HG02610 (cell line): ENCODE data around the gene PLEKHG1.
A peak's percentile ranks its signal among the peaks of the same experiment; 100 is the strongest.

ENCODE experiments used
- ATAC-seq: cut with Tn5 transposase; IDR thresholded peaks from one replicate; pipeline ENCODE4 v1.9.1; 2021; ENCODE audit warnings: mild to moderate bottlenecking, moderate library complexity; ENCODE audit not compliant: unreplicated experiment

Gene PLEKHG1

DNA sequence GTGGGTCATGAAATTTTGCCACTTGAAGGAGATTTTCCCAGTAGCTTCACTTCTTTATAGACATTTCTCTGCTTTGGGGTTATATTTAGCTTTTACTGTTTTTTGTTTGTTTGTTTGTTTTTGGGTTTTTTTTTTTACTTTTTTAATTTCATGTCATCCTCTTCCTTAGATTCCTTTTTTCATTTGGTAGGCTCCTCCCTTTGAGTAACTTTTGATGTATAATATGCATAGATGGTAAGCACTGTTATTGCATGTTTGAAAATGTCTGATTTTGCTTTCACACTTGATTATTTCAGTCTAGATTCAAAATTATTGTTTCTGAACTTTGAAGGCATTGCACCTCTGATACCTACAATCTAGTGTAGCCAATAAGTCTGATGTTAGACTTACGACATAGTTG lies 37.6 kb downstream of the PLEKHG1 start:
- no peak for ATAC-seq

- no peak for ATAC-seq
Observed at GRCh38 chr6:150638267-150638666, 38.6 kb downstream of the PLEKHG1 start.

- ATAC-seq = no peak
Observed at GRCh38 chr6:150638765-150639164, 39.1 kb downstream of the PLEKHG1 start.

DNA sequence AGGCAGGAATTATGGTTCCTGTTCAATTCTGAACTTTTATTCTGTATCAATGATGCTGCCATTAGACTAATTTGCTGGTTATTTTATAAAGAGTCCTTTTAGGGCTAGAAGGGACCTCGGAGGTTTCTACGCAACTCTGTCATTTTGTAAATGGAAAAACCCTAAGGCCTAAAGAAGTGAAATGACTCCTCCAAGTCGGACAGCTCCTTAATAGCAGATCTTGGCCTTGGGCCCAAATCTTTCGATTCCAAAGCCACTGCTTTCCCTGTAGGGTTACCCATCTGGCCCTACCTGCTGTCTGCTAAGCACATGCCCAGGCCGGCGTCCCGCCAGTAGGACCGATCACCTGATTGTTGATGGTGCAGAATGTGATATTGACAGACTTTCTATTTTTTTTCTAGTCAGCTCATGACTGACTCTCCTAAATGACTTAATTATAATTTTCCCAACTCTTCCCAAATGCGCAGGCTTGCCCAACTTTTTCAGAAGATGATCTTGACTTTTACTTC lies 40.2 kb downstream of the PLEKHG1 start:
- no peak for ATAC-seq

GRCh38 chr6:150640556-150641209 lies 41.0 kb downstream of the PLEKHG1 start:
- peak; percentile 52 for ATAC-seq

DNA sequence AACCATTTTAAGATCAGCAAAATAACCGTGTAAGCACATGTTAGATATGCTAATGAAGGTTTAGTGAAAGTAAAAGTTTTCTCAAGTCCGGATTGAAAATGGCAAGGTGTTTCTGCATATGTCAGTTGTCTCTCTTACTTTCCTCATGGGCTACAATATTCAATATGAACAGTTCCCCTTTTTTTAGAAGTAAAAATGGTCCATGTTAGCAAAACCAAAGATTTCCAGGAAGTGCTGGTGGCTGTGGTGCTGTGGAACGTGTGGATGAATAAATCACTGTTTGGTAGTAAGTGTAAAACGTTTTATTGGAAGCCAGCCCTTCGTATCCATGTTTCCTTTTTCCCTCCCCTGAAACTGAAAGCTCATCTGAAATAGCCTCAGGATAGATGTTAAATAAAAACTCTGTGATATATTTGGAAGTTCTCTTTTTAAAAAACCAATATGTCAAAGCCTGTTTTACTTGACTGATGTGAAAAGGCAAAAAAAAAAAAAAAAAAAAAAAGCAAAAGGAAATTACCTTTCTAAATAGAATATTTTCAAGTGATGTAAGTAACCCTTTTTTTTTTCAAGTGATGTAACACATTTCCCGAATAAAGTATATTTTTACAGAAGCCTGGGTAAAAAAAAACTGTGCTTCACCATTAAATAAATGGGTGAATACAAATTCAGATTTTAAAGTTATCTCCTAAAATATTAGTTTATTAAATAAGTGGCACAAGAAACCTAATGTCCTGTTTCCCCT lies 41.9 kb downstream of the PLEKHG1 start:
- peak; percentile 43 for ATAC-seq

DNA sequence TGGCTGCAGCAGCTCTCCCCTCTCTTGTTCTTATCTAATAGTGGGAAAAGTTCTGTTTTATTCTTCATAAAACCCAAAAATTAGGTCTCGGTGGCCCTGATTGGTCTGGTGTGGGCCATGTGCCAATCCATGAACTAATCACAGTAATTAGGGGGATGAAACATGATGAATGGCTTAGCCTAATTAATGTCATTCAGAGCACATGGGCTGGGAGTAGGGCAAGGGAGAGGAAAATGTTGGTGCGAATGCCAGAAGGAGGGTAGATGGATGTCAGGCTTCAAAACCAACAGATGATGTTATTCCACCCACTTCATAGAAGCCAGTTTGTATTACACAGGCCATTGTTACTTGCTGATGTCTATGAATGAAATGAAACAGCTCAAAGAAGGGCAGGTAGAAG lies 46.5 kb downstream of the PLEKHG1 start:
- no peak for ATAC-seq

- ATAC-seq = no peak
Observed at GRCh38 chr6:150647051-150647450, 47.4 kb downstream of the PLEKHG1 start.
